ENCODE measurements around the gene PLA2G2F. TPM values are rescaled to one million over a fixed set of nuclear protein-coding genes. Genes with fewer than 3 reads are reported as not detected.

PLA2G2F gene
- total RNA-seq, 2 donors from 2014 or later = not detected

GRCh38 chr1:20174937-20175666 lies 36.0 kb downstream of the PLA2G2F start:
- ATAC-seq = no peak

GRCh38 chr1:20178634-20179370 lies 39.7 kb downstream of the PLA2G2F start:
- no peak overlapping the region for H3K27ac Mint-ChIP-seq
- H3K36me3 Mint-ChIP-seq = peaks cover 7 to 19% of the 10 kb centered on the region in 2 donors
- DNase-seq (ENCODE audit: low spot score in 2 of 2) (no peak), ATAC-seq (no peak)
- peaks cover 11 to 16% of the 10 kb centered on the region in 2 donors for H3K9me3 Mint-ChIP-seq

More at GRCh38 chr1:20174937-20175666, 36.0 kb downstream of the PLA2G2F start:
- Mint-ChIP-seq H3K36me3 (peaks cover 5% of the 10 kb centered on the region in 2 donors), H3K9me3 (peaks cover 10 to 12% of the 10 kb centered on the region in 2 donors), H3K27ac (peak overlapping the region; percentile 18 to 26)
- no peak for DNase-seq (ENCODE audit: low spot score in 2 of 2)

- DNase-seq (ENCODE audit: low spot score in 2 of 2) (no peak), ATAC-seq (no peak)
- Mint-ChIP-seq H3K36me3 (peaks cover 7 to 26% of the 10 kb centered on the region in 2 donors), H3K27ac (peak overlapping the region in 1 of 2 donors; percentile 81), H3K9me3 (peaks cover 11 to 16% of the 10 kb centered on the region in 2 donors)
Measured at GRCh38 chr1:20179371-20180128, 40.4 kb downstream of the PLA2G2F start.

- DNase-seq (ENCODE audit: low spot score in 2 of 2) (no peak), ATAC-seq (no peak)
- peak overlapping the region in 1 of 2 donors; percentile 81 for H3K27ac Mint-ChIP-seq
- H3K36me3 Mint-ChIP-seq = peaks cover 7 to 27% of the 10 kb centered on the region in 2 donors
- H3K9me3 Mint-ChIP-seq = peaks cover 11 to 16% of the 10 kb centered on the region in 2 donors
Measured at GRCh38 chr1:20180129-20180843, 41.2 kb downstream of the PLA2G2F start.

GRCh38 chr1:20180844-20181207 lies 41.7 kb downstream of the PLA2G2F start:
- no peak for DNase-seq (ENCODE audit: low spot score in 2 of 2)
- no peak overlapping the region for H3K27ac Mint-ChIP-seq
- peaks cover 7 to 27% of the 10 kb centered on the region in 2 donors for H3K36me3 Mint-ChIP-seq
- H3K9me3 Mint-ChIP-seq = peaks cover 11 to 16% of the 10 kb centered on the region in 2 donors
- no peak for ATAC-seq

GRCh38 chr1:20182415-20182814 lies 43.3 kb downstream of the PLA2G2F start:
- no peak for DNase-seq (ENCODE audit: low spot score in 2 of 2)
- H3K9me3 Mint-ChIP-seq = peaks cover 11 to 16% of the 10 kb centered on the region in 2 donors
- H3K27ac Mint-ChIP-seq = no peak overlapping the region
- no peak for ATAC-seq
- peaks cover 7 to 27% of the 10 kb centered on the region in 2 donors for H3K36me3 Mint-ChIP-seq

- DNase-seq (ENCODE audit: low spot score in 2 of 2) (no peak), ATAC-seq (no peak)
- H3K27ac Mint-ChIP-seq = no peak overlapping the region
- peaks cover 7 to 27% of the 10 kb centered on the region in 2 donors for H3K36me3 Mint-ChIP-seq
- H3K9me3 Mint-ChIP-seq = peaks cover 11 to 16% of the 10 kb centered on the region in 2 donors
Measured at GRCh38 chr1:20183035-20183434, 43.9 kb downstream of the PLA2G2F start.

GRCh38 chr1:20183616-20184271 lies 44.6 kb downstream of the PLA2G2F start:
- no peak for ATAC-seq
- H3K9me3 Mint-ChIP-seq = peaks cover 11 to 16% of the 10 kb centered on the region in 2 donors

GRCh38 chr1:20184481-20184900 lies 45.4 kb downstream of the PLA2G2F start:
- Mint-ChIP-seq H3K27ac (peak overlapping the region; percentile 75), H3K9me3 (peaks cover 7 to 10% of the 10 kb centered on the region in 2 donors), H3K36me3 (peaks cover 7 to 27% of the 10 kb centered on the region in 2 donors)
- ATAC-seq (no peak), DNase-seq (ENCODE audit: low spot score in 2 of 2) (no peak)

More at GRCh38 chr1:20183616-20184271, 44.6 kb downstream of the PLA2G2F start:
- no peak overlapping the region for H3K27ac Mint-ChIP-seq
- DNase-seq (ENCODE audit: low spot score in 2 of 2) = no peak
- peaks cover 7 to 27% of the 10 kb centered on the region in 2 donors for H3K36me3 Mint-ChIP-seq

- Mint-ChIP-seq H3K27ac (peak overlapping the region; percentile 63 to 75), H3K36me3 (peaks cover under 1 to 21% of the 10 kb centered on the region in 2 donors), H3K9me3 (peaks cover 0 to 3% of the 10 kb centered on the region in 2 donors)
- DNase-seq (ENCODE audit: low spot score in 2 of 2) (peak; percentile 63 to 81), ATAC-seq (peak; percentile 70 to 86)
Measured at GRCh38 chr1:20184997-20185833, 46.1 kb downstream of the PLA2G2F start.

- H3K27ac Mint-ChIP-seq = peak within 1 kb of the TSS; percentile 75 to 90
- H3K36me3 Mint-ChIP-seq = peaks cover 0 to 16% of the 10 kb centered on the region in 2 donors
- H3K9me3 Mint-ChIP-seq = no peaks in the 10 kb centered on the region
- ATAC-seq (peak; percentile 47 to 65), DNase-seq (ENCODE audit: low spot score in 2 of 2) (peak; percentile 65 to 79)
Measured at GRCh38 chr1:20185834-20186782, 47.0 kb downstream of the PLA2G2F start, which contains the start of the genes PLA2G2C and UBXN10. Gene PLA2G2C, minus strand, starts transcription at chr1:20186518. Its CDS starts 9,155 bp downstream, at chr1:20177363. Gene UBXN10, plus strand, starts transcription at chr1:20186096. Its CDS starts 4,466 bp downstream, at chr1:20190562.

GRCh38 chr1:20187103-20187812 lies 48.1 kb downstream of the PLA2G2F start:
- Mint-ChIP-seq H3K27ac (peak overlapping the region; percentile 68 to 77), H3K9me3 (no peaks in the 10 kb centered on the region), H3K36me3 (peaks cover 0 to 16% of the 10 kb centered on the region in 2 donors)
- ATAC-seq (peak; percentile 29 to 63), DNase-seq (ENCODE audit: low spot score in 2 of 2) (peak in 1 of 2 donors; percentile 36)

- Mint-ChIP-seq H3K36me3 (peaks cover 0 to 16% of the 10 kb centered on the region in 2 donors), H3K27ac (peak overlapping the region; percentile 48 to 68), H3K9me3 (no peaks in the 10 kb centered on the region)
- ATAC-seq (no peak), DNase-seq (ENCODE audit: low spot score in 2 of 2) (no peak)
Measured at GRCh38 chr1:20187813-20188454, 48.8 kb downstream of the PLA2G2F start.
